ENCODE data around the gene BUB1B. TPM values are rescaled to one million over a fixed set of nuclear protein-coding genes. Genes with fewer than 3 reads are reported as not detected.

Gene BUB1B
- total and polyA plus RNA-seq, 7 donors: 0.33 to 9.6 (median 1.8) TPM

DNA sequence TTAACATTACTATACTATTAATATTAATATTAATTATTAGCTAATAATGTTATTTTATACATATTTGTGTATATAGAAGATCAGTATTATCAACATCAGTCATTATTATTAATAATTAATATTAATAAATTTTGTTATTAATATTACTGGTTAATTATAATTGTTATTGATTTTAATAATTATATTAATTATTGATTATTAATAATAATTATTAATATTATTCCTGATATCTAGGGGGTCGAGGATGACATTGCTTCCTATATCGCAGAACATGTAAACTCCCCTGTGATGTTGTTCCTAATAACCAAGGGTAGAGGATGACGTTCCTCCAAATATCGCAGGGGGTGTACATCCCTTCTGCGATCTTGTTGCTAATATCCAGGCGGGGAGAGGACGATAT, 34.9 kb upstream of the BUB1B start:
- Histone ChIP-seq H3K4me1 (no peaks in the 10 kb centered on the region), H3K27me3 (peaks cover 0 to 4% (median 0%) of the 10 kb centered on the region in 3 donors), H3K4me3 (no peak overlapping the region), H3K27ac (no peak overlapping the region), H3K36me3 (no peaks in the 10 kb centered on the region), H3K9me3 (no peaks in the 10 kb centered on the region)
- DNase-seq: no peak
- intact Hi-C loops (cut with DNase I): no loop called here
- TF ChIP-seq, protein P1, sequence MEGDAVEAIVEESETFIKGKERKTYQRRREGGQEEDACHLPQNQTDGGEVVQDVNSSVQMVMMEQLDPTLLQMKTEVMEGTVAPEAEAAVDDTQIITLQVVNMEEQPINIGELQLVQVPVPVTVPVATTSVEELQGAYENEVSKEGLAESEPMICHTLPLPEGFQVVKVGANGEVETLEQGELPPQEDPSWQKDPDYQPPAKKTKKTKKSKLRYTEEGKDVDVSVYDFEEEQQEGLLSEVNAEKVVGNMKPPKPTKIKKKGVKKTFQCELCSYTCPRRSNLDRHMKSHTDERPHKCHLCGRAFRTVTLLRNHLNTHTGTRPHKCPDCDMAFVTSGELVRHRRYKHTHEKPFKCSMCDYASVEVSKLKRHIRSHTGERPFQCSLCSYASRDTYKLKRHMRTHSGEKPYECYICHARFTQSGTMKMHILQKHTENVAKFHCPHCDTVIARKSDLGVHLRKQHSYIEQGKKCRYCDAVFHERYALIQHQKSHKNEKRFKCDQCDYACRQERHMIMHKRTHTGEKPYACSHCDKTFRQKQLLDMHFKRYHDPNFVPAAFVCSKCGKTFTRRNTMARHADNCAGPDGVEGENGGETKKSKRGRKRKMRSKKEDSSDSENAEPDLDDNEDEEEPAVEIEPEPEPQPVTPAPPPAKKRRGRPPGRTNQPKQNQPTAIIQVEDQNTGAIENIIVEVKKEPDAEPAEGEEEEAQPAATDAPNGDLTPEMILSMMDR (IDR thresholded peaks at IDR 0.05): no peak
- no peak for TF ChIP-seq POLR2AphosphoS5 (IDR thresholded peaks at IDR 0.05)
- no peak for TF ChIP-seq POLR2A (IDR thresholded peaks at IDR 0.05)
- no peak for TF ChIP-seq EP300 (IDR thresholded peaks at IDR 0.05)
- WGBS, 2 donors: 91 to 95% methylated on average over 7 of the region's 7 CpGs

DNA sequence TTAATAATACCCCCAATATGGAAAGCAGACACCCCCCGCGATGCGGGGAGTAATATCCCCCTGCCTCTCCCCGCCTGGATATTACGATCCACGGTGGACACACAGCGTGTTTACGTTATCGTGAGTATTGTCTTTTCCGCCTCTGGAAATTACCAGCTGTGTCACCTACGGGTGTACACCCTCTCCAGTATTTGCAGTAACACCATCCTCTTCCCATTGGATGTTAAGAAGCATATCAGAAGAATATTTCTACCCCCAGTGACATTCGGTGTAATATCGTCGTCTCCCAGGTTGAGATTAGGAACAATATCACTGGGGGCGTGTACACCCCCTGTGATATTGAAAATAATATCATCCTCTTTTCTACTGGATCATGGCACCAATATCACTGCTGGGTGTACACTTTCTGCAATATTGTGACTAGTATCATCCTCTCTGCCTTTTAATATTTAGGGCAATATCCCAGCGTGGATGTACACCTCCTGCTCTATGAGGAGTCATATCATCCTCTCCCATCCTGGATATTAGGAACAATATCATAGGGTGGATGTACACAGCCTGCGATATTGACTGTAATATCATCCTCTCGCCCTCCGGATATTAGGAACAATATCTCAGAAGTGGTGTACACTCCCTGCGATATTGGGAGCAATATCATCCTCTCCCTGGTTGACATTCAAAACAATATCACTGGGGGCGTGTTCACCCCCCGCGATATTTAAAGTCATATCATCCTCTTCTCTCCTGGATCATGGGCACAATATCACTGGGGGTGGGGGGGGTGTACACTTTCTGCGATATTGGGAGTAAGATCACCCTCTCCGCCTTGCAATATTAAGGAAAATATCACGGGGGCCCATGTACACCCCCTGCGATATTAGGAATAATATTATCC, 31.9 kb upstream of the BUB1B start:
- TF ChIP-seq, protein P1 (IDR thresholded peaks at IDR 0.05): no peak
- no peak for TF ChIP-seq EP300 (IDR thresholded peaks at IDR 0.05)
- TF ChIP-seq POLR2AphosphoS5 (IDR thresholded peaks at IDR 0.05): no peak
- no peak for TF ChIP-seq POLR2A (IDR thresholded peaks at IDR 0.05)
- intact Hi-C loops (cut with DNase I): no loop called here
- H3K4me3 ChIP-seq: no peak overlapping the region
- DNase-seq: no peak
- H3K27me3 ChIP-seq: peaks cover 0 to 4% (median 0%) of the 10 kb centered on the region in 3 donors
- H3K9me3 ChIP-seq: no peaks in the 10 kb centered on the region
- no peak overlapping the region for H3K27ac ChIP-seq
- no peaks in the 10 kb centered on the region for H3K4me1 ChIP-seq
- H3K36me3 ChIP-seq: no peaks in the 10 kb centered on the region
- WGBS, 2 donors: 47 to 76% methylated on average over 27 of the region's 27 CpGs

DNA sequence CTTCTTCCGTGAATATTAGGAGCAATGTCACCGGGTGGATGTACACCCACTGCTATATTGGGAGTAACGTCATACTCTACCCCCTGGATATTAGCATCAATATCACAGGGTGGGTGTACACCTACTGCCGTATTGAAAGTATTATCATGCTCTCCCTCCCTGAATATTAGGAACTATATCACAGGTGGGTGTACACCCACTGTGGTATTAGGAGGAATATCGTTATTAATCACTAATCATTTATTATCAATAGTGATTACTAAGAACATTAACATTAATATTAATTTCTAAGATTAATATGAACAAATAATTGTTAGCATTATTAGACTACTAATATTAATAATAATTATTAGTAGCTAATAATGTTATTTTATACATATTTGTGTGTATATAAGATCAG, 30.8 kb upstream of the BUB1B start:
- TF ChIP-seq EP300 (IDR thresholded peaks at IDR 0.05) (no peak), POLR2A (IDR thresholded peaks at IDR 0.05) (no peak), POLR2AphosphoS5 (IDR thresholded peaks at IDR 0.05) (no peak)
- TF ChIP-seq, protein P1 (IDR thresholded peaks at IDR 0.05): no peak
- Histone ChIP-seq H3K27me3 (peaks cover 0 to 4% (median 0%) of the 10 kb centered on the region in 3 donors), H3K9me3 (no peaks in the 10 kb centered on the region), H3K27ac (no peak overlapping the region), H3K4me3 (no peak overlapping the region), H3K36me3 (no peaks in the 10 kb centered on the region), H3K4me1 (no peaks in the 10 kb centered on the region)
- intact Hi-C loops (cut with DNase I): no loop called here
- DNase-seq: no peak
- 56 to 86% methylated on average over 5 of the region's 5 CpGs for WGBS, 2 donors

DNA sequence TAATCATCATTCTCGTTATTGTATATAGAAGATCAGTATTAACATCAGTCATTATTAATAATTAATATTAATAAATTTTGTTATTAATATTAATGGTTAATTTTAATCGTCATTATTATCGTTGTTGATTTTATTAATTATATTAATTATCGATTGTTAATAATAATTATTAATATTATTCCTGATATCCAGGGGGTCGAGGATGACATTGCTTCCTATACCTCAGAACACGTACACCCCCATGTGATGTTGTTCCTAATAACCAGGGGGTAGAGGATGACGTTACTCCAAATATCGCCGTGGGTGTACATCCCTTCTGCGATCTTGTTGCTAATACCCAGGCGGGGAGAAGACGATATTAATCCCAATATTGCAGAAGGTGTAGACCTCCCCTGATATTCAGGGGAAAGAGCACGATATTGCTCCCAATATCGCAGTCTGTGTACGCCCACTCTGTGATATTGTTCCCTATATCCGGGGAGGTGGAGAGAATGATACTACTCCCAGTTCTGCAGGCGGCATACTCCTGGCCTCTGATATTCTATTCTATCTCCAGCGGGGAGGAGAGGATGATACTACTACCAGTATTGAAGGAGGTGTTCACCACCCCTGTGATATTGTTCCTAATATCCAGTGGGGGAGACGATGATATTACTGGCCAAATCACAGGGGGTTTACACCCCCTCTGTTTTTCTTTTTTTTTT, 29.9 kb upstream of the BUB1B start:
- H3K4me3 ChIP-seq: no peak overlapping the region
- no peaks in the 10 kb centered on the region for H3K4me1 ChIP-seq
- intact Hi-C loops (cut with DNase I): no loop called here
- no peak overlapping the region for H3K27ac ChIP-seq
- H3K36me3 ChIP-seq: no peaks in the 10 kb centered on the region
- H3K9me3 ChIP-seq: no peaks in the 10 kb centered on the region
- TF ChIP-seq POLR2A (IDR thresholded peaks at IDR 0.05) (no peak), EP300 (IDR thresholded peaks at IDR 0.05) (no peak), POLR2AphosphoS5 (IDR thresholded peaks at IDR 0.05) (no peak)
- TF ChIP-seq, protein P1 (IDR thresholded peaks at IDR 0.05): no peak
- 68 to 88% methylated on average over 19 of the region's 19 CpGs for WGBS, 2 donors
- DNase-seq: no peak
- peaks cover 0 to 4% (median 0%) of the 10 kb centered on the region in 3 donors for H3K27me3 ChIP-seq

All from sigmoid colon (tissue), 7 donors.